Measurements from ENCODE around the gene CNTN4. TPM values are rescaled to one million over a fixed set of nuclear protein-coding genes. Genes with fewer than 3 reads are reported as not detected.

CNTN4 gene
- total RNA-seq, 1 donor from 2014 or later, result 5.2 TPM

DNA sequence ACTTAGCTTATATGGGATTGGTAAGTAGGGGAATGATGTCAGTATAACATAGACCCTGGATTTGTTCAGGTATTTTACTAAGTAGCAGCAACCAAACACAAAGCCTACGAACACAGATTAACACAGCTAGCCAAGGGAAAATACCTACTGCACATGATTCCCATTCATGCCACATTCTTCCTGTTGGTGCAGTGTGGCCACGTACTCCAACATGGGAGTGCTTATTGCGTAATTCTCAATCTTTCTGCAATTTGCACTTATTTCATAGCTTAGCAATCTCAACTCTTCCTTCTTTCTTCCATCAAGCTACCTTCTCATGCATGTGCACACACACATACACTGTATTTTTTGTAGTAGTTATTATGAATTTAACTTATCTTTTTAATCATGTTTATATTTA lies 824.7 kb downstream of the CNTN4 start:
- H3K9me3 ChIP-seq (ENCODE audit: low read depth), result no peaks in the 10 kb centered on the region

DNA sequence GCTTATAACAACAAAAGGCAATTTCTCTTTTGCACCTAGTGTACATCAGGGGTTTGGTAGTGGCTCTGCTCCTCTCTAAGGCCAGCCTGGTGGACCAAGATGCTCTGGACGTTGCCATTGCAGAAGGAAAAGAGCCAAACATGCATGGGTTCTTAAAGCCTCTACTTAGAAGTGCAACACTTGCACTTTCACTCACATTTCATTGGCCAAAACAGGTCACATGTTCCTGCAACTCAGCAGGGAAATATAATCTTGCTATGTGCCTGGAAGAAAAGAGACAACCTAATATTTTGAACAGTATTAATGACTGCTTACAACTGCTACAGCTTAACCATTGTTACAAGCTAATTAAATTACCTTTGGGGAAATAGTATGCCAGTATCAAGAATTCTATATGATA lies 828.6 kb downstream of the CNTN4 start:
- no peak overlapping the region for H3K27ac ChIP-seq
- no peak for DNase-seq (ENCODE audit: low spot score)
- Mint-ChIP-seq H3K36me3 (no peaks in the 10 kb centered on the region), H3K9me3 (no peaks in the 10 kb centered on the region), H3K4me1 (peaks cover 2% of the 10 kb centered on the region), H3K27me3 (ENCODE audit: insufficient read depth, low read depth) (no peaks in the 10 kb centered on the region), H3K4me3 (no peak overlapping the region), H3K27ac (no peak overlapping the region)
- H3K9ac ChIP-seq, result no peak overlapping the region
- no peaks in the 10 kb centered on the region for H3F3A ChIP-seq (ENCODE audit: low read depth)
- H3K79me2 ChIP-seq (ENCODE audit: low read depth), result no peaks in the 10 kb centered on the region
- H3K4me2 ChIP-seq, result no peak overlapping the region
- TF ChIP-seq EZH2phosphoT487 (IDR thresholded peaks at IDR 0.05), result no peak
- no peak for TF ChIP-seq EZH2 (IDR thresholded peaks at IDR 0.05)
- no peaks in the 10 kb centered on the region for H3K27me3 ChIP-seq
- H3K4me1 ChIP-seq, result peaks cover 8% of the 10 kb centered on the region
- no peaks in the 10 kb centered on the region for H3K9me3 ChIP-seq (ENCODE audit: low read depth)
- no peaks in the 10 kb centered on the region for H3K36me3 ChIP-seq
- H4K20me1 ChIP-seq (ENCODE audit: low read depth), result no peaks in the 10 kb centered on the region
- no peak overlapping the region for H2AFZ ChIP-seq (replicated peaks)
- H3K4me3 ChIP-seq, result no peak overlapping the region

More for the DNA sequence above, 824.7 kb downstream of the CNTN4 start:
- Mint-ChIP-seq H3K4me1 (peaks cover 2% of the 10 kb centered on the region), H3K27ac (no peak overlapping the region), H3K27me3 (ENCODE audit: insufficient read depth, low read depth) (no peaks in the 10 kb centered on the region), H3K36me3 (no peaks in the 10 kb centered on the region), H3K4me3 (no peak overlapping the region), H3K9me3 (peaks cover 3% of the 10 kb centered on the region)
- H3K4me2 ChIP-seq, result no peak overlapping the region
- H3K4me1 ChIP-seq, result peaks cover 8% of the 10 kb centered on the region
- no peaks in the 10 kb centered on the region for H3K79me2 ChIP-seq (ENCODE audit: low read depth)
- no peaks in the 10 kb centered on the region for H3K27me3 ChIP-seq
- no peak for DNase-seq (ENCODE audit: low spot score)
- H3K4me3 ChIP-seq, result no peak overlapping the region
- no peaks in the 10 kb centered on the region for H4K20me1 ChIP-seq (ENCODE audit: low read depth)
- H3K9ac ChIP-seq, result no peak overlapping the region
- no peaks in the 10 kb centered on the region for H3K36me3 ChIP-seq
- H3K27ac ChIP-seq, result no peak overlapping the region
- H2AFZ ChIP-seq (replicated peaks), result no peak overlapping the region
- TF ChIP-seq, protein P1, sequence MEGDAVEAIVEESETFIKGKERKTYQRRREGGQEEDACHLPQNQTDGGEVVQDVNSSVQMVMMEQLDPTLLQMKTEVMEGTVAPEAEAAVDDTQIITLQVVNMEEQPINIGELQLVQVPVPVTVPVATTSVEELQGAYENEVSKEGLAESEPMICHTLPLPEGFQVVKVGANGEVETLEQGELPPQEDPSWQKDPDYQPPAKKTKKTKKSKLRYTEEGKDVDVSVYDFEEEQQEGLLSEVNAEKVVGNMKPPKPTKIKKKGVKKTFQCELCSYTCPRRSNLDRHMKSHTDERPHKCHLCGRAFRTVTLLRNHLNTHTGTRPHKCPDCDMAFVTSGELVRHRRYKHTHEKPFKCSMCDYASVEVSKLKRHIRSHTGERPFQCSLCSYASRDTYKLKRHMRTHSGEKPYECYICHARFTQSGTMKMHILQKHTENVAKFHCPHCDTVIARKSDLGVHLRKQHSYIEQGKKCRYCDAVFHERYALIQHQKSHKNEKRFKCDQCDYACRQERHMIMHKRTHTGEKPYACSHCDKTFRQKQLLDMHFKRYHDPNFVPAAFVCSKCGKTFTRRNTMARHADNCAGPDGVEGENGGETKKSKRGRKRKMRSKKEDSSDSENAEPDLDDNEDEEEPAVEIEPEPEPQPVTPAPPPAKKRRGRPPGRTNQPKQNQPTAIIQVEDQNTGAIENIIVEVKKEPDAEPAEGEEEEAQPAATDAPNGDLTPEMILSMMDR (IDR thresholded peaks at IDR 0.05), result no peak
- TF ChIP-seq EZH2phosphoT487 (IDR thresholded peaks at IDR 0.05) (no peak), EZH2 (IDR thresholded peaks at IDR 0.05) (no peak)
- H3F3A ChIP-seq (ENCODE audit: low read depth), result no peaks in the 10 kb centered on the region

DNA sequence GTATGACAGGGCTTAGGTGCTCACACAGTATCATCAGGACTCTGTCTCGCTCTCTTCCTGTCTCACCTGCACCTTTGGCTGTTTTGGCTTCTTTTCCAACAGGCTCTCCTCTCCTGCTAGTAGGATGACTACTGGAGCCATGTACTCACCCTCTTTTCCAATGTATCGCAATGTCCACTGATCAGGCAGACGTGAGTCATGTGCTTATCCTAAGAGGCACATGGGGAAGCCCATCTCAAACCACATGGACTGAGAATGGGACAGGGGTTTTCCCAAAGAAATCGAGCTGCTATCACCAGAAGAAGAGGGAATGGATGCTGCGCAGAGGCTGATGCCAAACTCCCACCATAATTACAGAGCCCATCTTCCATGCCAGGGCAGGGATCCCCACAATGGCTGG lies 830.9 kb downstream of the CNTN4 start:
- no peak for DNase-seq (ENCODE audit: low spot score)
- Histone ChIP-seq H3K4me2 (no peak overlapping the region), H3K9me3 (ENCODE audit: low read depth) (no peaks in the 10 kb centered on the region), H2AFZ (replicated peaks) (no peak overlapping the region), H3K27me3 (no peaks in the 10 kb centered on the region), H3K9ac (no peak overlapping the region), H3K36me3 (no peaks in the 10 kb centered on the region), H4K20me1 (ENCODE audit: low read depth) (no peaks in the 10 kb centered on the region), H3K4me1 (peaks cover 5% of the 10 kb centered on the region), H3K27ac (no peak overlapping the region), H3F3A (ENCODE audit: low read depth) (no peaks in the 10 kb centered on the region), H3K79me2 (ENCODE audit: low read depth) (no peaks in the 10 kb centered on the region), H3K4me3 (no peak overlapping the region)
- no peaks in the 10 kb centered on the region for H3K27me3 Mint-ChIP-seq (ENCODE audit: insufficient read depth, low read depth)
- peaks cover 5% of the 10 kb centered on the region for H3K9me3 Mint-ChIP-seq
- no peak overlapping the region for H3K4me3 Mint-ChIP-seq
- H3K4me1 Mint-ChIP-seq, result peaks cover 5% of the 10 kb centered on the region
- TF ChIP-seq, protein P1 (IDR thresholded peaks at IDR 0.05), result no peak
- no peak for TF ChIP-seq EZH2phosphoT487 (IDR thresholded peaks at IDR 0.05)
- no peak for TF ChIP-seq EZH2 (IDR thresholded peaks at IDR 0.05)
- no peak overlapping the region for H3K27ac Mint-ChIP-seq
- peaks cover 3% of the 10 kb centered on the region for H3K36me3 Mint-ChIP-seq

DNA sequence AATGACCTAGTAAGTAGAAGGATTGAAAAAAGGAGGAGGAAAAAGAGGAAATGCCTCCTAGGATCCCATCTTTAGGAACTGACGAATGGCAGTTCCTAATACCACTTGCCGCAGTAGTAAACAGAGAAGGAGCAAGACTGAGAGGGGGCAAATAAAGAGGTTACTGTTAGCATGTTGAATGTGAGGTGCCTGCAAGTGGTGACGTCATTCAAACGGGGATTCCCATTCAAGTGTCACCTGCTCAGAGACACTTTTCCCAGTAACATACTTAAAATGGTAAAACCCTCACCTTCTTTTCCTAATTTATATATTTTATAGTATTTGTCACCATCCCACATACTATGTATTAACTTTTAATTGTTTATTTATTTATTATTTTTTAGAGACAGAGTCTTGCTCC lies 832.6 kb downstream of the CNTN4 start:
- TF ChIP-seq, protein P1 (IDR thresholded peaks at IDR 0.05), result no peak
- no peak for TF ChIP-seq EZH2phosphoT487 (IDR thresholded peaks at IDR 0.05)
- H3K9me3 Mint-ChIP-seq, result peaks cover 5% of the 10 kb centered on the region

More for the DNA sequence above, 832.6 kb downstream of the CNTN4 start:
- Histone ChIP-seq H3K9me3 (ENCODE audit: low read depth) (no peaks in the 10 kb centered on the region), H3K36me3 (no peaks in the 10 kb centered on the region), H3K27ac (no peak overlapping the region), H3K4me1 (no peaks in the 10 kb centered on the region), H3K27me3 (no peaks in the 10 kb centered on the region), H3K9ac (no peak overlapping the region), H3K4me3 (no peak overlapping the region), H4K20me1 (ENCODE audit: low read depth) (no peaks in the 10 kb centered on the region), H3K4me2 (no peak overlapping the region), H3F3A (ENCODE audit: low read depth) (no peaks in the 10 kb centered on the region), H2AFZ (replicated peaks) (no peak overlapping the region), H3K79me2 (ENCODE audit: low read depth) (no peaks in the 10 kb centered on the region)
- peaks cover 3% of the 10 kb centered on the region for H3K36me3 Mint-ChIP-seq
- no peak for DNase-seq (ENCODE audit: low spot score)
- no peak overlapping the region for H3K4me3 Mint-ChIP-seq
- no peak overlapping the region for H3K27ac Mint-ChIP-seq
- H3K27me3 Mint-ChIP-seq (ENCODE audit: insufficient read depth, low read depth), result no peaks in the 10 kb centered on the region
- H3K4me1 Mint-ChIP-seq, result peaks cover 2% of the 10 kb centered on the region
